HG02759 (cell line): ENCODE data around the gene GARIN3.
A peak's percentile ranks its signal among the peaks of the same experiment; 100 is the strongest.
"Not testable (repeated sequence)": the region's sequence is repeated elsewhere in the genome, so short reads cannot be mapped to it uniquely, and the experiment has no call there.

Experiments used
- ATAC-seq: cut with Tn5 transposase; IDR thresholded peaks from one replicate; pipeline ENCODE4 v1.9.1; 2021; ENCODE audit warnings: mild to moderate bottlenecking, moderate library complexity; ENCODE audit not compliant: unreplicated experiment

The GARIN3 gene

GRCh38 chr5:157186309-157187045 is 20.4 kb upstream of the GARIN3 start:
- no peak for ATAC-seq

DNA sequence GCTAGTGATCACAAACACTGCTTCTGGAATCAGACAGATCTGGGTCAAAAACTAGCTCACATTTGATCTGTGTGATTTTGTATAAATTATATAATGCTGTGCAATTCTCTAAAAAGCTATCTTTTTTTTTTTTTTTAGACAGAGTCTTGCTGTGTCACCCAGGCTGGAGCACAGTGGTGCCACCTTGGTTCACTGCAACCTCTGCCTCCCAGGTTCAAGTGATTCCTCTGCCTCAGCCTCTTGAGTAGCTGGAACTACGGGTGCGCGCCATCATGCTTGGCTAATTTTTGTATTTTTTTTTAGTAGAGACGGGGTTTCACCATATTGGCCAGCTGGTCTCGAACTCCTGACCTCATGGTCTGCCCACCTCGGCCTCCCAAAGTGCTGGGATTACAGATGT is 19.1 kb upstream of the GARIN3 start:
- not testable (repeated sequence) for ATAC-seq

GRCh38 chr5:157184117-157184670 is 18.1 kb upstream of the GARIN3 start:
- no peak for ATAC-seq

DNA sequence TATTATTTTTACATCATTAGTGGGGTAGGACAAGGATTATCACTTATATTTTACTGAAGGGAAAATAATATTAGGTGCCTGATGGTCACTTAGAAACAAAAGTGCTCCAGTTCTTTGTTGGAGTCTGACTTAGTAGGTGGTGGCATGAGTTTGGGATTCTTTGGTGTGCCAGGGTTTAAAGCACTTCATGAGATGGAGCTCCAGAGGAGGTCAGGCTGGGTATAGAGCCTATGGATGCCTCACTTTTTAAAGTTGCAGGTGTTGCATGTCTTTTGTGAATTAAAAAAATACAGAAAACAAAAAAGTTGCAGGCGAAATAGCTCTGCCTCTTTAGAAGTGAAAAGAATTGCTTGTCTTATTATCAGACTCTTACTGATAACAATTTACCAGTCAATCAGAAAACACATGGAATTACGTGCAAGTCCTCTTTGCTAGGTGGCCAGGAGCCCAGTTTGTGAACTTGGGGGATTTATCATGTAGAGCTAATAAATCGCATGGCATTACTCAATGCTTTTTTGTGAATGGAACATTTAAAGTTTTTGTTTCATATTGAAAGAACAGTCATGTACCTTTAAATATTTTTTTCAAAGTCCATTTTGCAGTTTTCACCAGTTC is 16.2 kb upstream of the GARIN3 start:
- ATAC-seq = no peak

- no peak for ATAC-seq
These were observed 14.6 kb upstream of the GARIN3 start, which contains the start of gene ITK for GRCh38 chr5:157180374-157181264. Gene ITK, plus strand, starts transcription at chr5:157180840. Its CDS starts 138 bp downstream, at chr5:157180978.

- ATAC-seq = no peak
These were observed 12.9 kb upstream of the GARIN3 start for GRCh38 chr5:157178966-157179365.

DNA sequence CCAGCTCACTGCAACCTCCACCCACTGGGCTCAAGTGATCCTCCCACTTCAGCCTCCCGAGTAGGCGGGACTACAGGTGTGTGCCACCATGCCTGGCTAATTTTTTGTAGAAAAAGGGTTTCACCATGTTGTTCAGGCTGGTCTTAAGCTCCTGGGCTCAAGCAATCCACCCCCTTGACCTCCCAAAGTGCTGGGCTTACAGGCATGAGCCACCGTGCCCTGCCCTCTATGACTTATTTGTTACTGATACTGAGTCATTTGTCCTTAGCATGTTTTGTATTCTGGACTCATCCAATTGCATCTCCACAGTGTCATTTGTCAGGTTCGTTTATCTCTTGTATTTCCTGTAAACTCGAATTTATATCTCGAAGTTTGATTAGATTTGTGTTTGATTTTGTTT is 11.9 kb upstream of the GARIN3 start:
- ATAC-seq = no peak

DNA sequence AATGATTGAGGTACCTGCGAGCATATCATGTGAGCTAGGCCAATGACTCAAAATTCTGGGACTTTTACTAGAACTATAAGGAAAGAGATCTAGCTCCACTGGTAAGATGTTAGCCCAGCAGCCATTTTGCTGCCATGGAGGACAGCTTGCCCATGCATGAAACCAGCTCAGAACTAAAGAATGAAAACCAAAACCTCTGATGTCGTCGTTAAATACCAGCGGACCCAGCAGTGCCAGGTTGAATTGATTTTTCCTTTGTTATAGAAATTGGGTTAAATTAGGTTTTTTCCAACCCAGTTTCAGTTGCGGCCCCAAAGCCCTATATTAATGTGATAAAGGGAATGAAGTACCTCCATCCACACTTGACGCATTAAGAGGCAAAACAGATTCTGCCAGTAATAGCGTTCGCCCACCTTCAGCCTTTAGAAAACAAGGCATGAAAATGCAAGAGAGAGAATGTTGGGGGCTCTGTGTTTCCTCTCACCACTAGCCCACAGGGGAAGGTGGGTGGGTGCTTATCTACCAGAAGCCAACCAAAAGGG is 9.1 kb upstream of the GARIN3 start:
- no peak for ATAC-seq

DNA sequence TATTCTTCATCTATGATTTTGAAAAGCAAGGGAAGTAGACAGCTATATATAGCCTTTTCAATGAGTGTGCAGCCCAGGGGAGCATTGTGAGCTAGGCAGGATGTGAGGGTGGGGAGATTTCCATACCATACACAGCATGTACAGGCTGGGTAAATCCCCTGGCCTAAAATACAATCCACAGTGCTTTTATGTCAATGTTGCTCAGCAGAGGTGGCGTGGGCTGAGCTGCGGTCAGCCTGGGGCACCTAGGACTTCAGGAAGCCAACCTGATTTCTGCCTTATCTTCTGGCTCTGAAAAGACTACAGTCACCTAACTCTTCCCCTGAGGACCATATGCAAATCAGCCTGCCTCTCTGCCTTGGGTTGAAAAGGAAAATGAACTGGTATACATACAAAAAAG is 6.3 kb upstream of the GARIN3 start:
- peak; percentile 100 for ATAC-seq

DNA sequence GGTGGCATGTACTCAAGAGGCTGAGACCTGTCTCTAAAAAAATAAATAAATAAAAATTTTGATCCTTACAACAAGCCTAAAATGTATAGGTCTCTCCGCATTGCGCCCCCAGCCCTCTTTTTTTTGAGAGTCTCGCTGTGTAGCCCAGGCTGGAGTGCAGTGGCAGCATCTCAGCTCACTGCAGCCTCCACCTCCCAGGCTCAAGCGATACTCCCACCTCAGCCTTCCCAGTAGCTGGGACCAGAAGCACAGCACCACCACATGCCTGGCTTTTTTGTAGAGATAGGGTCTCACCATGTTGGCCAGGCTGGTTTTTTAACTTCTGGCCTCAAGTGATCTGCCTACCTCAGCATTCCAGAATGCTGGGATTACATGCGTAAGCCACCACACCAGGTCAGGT is 2.2 kb upstream of the GARIN3 start:
- no peak for ATAC-seq

GRCh38 chr5:157167214-157167621 is 1.2 kb upstream of the GARIN3 start:
- no peak for ATAC-seq

DNA sequence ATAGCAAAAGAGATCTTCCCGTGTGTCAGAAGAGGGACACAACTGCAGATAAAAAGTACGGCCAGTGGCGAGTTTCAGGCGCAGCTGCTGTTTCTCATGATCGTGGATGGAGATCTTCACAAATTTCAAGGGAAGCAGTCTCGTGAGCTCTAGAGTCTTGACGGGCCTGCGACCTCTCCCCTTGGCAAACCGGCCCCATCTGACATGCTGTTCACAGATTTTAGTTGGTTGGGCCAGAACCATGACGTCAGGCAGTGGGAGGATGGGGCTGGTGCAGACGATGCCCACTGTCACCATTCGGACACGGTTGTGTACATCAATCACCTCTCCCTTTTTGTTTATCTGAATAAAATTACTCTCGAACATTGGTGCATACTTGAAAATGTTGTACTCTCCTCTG is 396 bp downstream of the GARIN3 start:
- no peak for ATAC-seq

GRCh38 chr5:157165261-157165660 is 803 bp downstream of the GARIN3 start:
- no peak for ATAC-seq

- ATAC-seq = no peak
These were observed 1.5 kb downstream of the GARIN3 start for GRCh38 chr5:157164521-157164920.

DNA sequence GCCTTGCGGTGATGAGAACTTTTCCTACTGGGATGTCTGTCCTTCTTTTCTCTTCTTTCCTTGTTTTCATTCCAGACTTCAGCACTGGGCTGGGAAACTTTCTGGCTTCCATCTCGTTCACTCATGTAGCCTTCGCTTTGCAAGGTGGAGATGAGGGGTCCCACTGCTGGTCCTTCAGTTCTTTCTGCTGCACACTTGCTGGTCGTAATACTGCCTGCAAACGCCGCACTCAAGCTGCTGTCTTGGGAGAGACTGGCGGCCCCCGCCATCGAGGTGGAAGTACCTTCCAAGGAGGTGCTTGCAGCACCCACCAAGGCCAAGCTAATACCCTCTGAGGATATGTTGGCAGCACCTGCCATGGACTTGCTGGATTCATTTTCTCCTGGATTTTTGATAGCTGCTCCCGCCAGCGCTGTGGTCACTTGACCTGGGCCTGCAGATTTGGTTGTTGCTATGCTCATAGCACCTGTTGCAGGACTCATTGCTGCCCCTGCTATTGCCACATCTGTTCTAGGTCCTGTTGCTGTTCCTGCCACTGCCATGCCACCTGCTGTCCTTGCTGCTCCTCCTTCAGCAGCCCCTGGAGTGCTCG is 3.0 kb downstream of the GARIN3 start:
- ATAC-seq = no peak

- ATAC-seq = no peak
These were observed 4.1 kb downstream of the GARIN3 start for GRCh38 chr5:157161996-157162395.

DNA sequence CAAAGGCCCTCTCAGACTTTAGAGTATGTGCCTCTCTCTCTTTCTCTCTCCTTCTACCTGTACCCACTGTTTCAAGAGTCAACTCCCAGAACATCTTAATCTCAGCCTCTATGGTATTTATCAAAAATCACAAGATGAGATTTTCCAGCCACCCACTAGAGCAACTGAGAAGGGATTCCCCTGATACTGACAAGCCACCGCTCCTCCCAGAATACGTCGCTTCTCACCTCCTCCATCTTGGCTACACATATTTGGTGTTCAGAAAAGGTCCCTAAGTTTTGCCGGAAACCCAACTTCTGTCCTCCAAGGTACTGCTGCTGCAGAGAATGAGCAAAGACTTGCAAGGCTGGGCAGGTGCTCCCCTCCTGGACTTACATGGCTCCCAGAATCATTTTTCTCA is 6.1 kb downstream of the GARIN3 start:
- no peak for ATAC-seq

DNA sequence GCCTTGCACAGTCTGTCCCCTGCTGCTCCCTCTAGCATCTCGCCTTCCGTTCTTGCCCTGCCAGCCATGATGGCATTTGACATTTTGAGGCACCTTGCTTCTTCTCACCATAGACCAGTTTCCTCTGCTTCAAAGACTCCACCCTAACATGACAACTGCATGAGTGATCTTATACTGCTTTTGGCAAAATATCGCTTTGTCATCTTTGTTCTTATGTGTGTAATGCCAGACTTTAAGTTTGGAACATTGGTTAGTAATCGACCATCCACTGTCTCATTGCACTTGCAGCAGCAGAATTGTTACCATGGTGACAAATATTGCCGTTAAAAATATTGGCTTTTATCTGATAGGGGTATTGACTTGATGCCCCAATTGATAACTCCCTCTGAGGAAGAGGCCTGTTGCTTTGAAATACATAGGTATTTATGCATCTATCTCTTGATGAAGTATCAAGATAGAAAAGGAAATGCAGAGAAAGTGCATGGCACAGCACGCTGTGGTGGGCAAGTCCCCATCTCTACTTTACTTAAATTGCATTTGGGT is 6.8 kb downstream of the GARIN3 start:
- no peak for ATAC-seq

DNA sequence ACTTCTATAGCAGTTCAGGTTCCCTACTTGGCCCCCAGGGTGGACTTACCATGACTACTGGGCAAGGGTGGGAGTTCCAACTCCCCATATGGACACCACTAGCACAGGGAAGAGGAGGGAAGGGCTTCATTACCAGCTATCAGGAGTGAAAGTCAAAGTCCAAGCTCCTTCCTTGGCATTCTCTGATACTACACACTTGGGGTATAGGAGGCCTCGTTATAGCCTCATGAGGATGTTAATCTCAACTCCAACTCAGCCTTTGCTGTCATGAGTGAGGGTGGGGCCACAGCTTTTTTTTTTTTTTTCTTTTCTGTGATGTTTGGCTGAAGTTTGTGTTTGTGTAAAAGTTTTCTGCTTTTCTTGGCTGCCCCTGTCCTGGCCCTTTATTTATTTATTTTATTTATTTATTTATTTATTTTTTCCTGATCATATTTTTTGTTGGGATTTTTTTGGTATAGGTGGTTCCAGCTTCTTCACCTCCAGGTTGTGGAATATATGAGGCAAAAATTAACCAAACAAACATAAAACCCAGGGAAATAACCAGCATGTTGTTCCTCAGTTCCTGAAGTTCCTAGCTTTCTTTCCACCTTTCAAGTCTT is 8.7 kb downstream of the GARIN3 start:
- no peak for ATAC-seq

GRCh38 chr5:157155297-157155696 is 10.8 kb downstream of the GARIN3 start:
- no peak for ATAC-seq
